Psoas muscle (tissue), 8 donors: ENCODE measurements around the gene DENND1A. TPM values are rescaled to one million over a fixed set of nuclear protein-coding genes. Genes with fewer than 3 reads are reported as not detected.

Experiments
- ATAC-seq, 4 donors: fragments of 200-7000 bp; cut with Tn5 transposase; one replicate each; pipeline ENCODE4 v1.9.1; 2020; ENCODE audit warnings: moderate library complexity in 3 of 4, mild to moderate bottlenecking in 2 of 4
- DNase-seq, 2 donors: peaks; one replicate each; pipeline ENCODE4 v3.0.0-alpha.2; 2020
- H3K27ac ChIP-seq: fragments of 200-600 bp; one replicate; pipeline ENCODE4 v1.8.0; 2022
- H3K27me3 ChIP-seq, 3 donors: fragments of 200-600 bp in 1 of 3; one replicate each; pipeline versions ENCODE4 v1.6.1 to v1.8.0; 2013 to 2022; ENCODE audit warnings: low read length in 2 of 3, mild to moderate bottlenecking in 2 of 3, moderate library complexity in 1 of 3; ENCODE audit not compliant: insufficient read depth in 3 of 3
- H3K36me3 ChIP-seq, 2 donors: fragments of 200-600 bp in 1 of 2; one replicate each; pipeline versions ENCODE4 v1.6.1 to v1.8.0; 2013 to 2022; ENCODE audit warnings: low read depth in 1 of 2, mild to moderate bottlenecking in 1 of 2, moderate library complexity in 1 of 2; ENCODE audit not compliant: insufficient read depth in 1 of 2
- H3K4me1 ChIP-seq: fragments of 200-600 bp; one replicate; pipeline ENCODE4 v1.8.0; 2022
- H3K4me3 ChIP-seq: fragments of 200-600 bp; one replicate; pipeline ENCODE4 v1.8.0; 2022; ENCODE audit warnings: mild to moderate bottlenecking
- H3K9me3 ChIP-seq: fragments of 200-600 bp; one replicate; pipeline ENCODE4 v1.8.0; 2022
- WGBS, 3 donors: extraction: QIAGEN DNeasy Blood & Tissue Kit; methylation state at CpG; one replicate each; pipeline versions ENCODE4 v1.1.6 to v1.1.7; 2013; 5-methylcytosine and 5-hydroxymethylcytosine counted together
- intact Hi-C, 2 donors: fragments of 100-400 bp; cut with DNase I; formaldehyde crosslinking; loops; one replicate each; pipeline versions ENCODE4 v1.11.0 to v1.14.2; 2022
- polyA plus RNA-seq, 3 donors: library from polyadenylated mRNA; stranded (reverse); fragments of 200-250 nt; gene quantifications; one replicate each; pipeline ENCODE4 v1.2.3, GENCODE V29; 2013
- total RNA-seq, 4 donors: library from RNA; stranded (reverse); fragmentation: NEBNext Ultra II Directional in 2 of 4; extraction: Animal tissue kit (Norgen Biotek cat#: 25700) in 2 of 4; gene quantifications; one replicate each; pipeline versions ENCODE4 v1.2.1 to v1.2.4, GENCODE V29; 2021 to 2023
- TF ChIP-seq, protein P1 (sequence below): fragments of 200-600 bp; IDR thresholded peaks from one replicate; pipeline ENCODE4 v1.8.0; 2022; ENCODE audit warnings: antibody characterized with exemption
- donor health status: healthy with polysubstance abuse.
- donor health status: DM: no; HTN: no; CAD: no; lungs with moderate emphysema.
- donor health status: Bipolar disorder and iron deficiency.
- donor health status: healthy.
- donor health status: DM: yes; HTN: yes; CAD: no.
- donor health status: DM: no; HTN: no; CAD: no.
- donor health status: DM: no; HTN: no; CAD: no.
- donor health status: DM: yes; HTN: yes; CAD: no.

Gene DENND1A
- total and polyA plus RNA-seq, 7 donors: 6.1 to 17.3 (median 13.9) TPM

DNA sequence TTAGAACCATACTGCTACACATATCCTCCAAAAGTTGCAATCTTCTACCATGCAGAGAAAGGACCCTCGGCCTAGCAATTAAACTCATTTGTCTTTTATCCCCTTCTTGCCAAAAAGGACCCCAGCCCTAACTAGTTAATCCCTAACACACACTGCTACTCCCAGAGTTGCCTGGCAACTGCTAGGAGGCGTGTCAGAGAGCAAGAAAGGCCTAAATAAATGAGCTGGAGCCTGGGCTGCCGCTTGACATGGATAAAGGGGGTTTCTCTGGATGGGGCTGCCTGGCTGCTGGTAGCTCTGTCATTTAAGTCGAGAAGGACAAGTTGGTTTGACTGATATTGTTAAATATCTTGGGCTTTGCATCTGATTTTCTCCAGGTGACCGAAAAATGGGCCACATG is 379.1 kb downstream of the DENND1A start:
- Histone ChIP-seq H3K4me3 (no peak overlapping the region), H3K36me3 (no peaks in the 10 kb centered on the region), H3K27me3 (no peaks in the 10 kb centered on the region), H3K27ac (no peak overlapping the region), H3K4me1 (no peaks in the 10 kb centered on the region), H3K9me3 (no peaks in the 10 kb centered on the region)
- ATAC-seq (no peak), DNase-seq (no peak)
- 80 to 88% (median 87%) methylated on average over 5 of the region's 5 CpGs for WGBS, 3 donors
- TF ChIP-seq, protein P1, sequence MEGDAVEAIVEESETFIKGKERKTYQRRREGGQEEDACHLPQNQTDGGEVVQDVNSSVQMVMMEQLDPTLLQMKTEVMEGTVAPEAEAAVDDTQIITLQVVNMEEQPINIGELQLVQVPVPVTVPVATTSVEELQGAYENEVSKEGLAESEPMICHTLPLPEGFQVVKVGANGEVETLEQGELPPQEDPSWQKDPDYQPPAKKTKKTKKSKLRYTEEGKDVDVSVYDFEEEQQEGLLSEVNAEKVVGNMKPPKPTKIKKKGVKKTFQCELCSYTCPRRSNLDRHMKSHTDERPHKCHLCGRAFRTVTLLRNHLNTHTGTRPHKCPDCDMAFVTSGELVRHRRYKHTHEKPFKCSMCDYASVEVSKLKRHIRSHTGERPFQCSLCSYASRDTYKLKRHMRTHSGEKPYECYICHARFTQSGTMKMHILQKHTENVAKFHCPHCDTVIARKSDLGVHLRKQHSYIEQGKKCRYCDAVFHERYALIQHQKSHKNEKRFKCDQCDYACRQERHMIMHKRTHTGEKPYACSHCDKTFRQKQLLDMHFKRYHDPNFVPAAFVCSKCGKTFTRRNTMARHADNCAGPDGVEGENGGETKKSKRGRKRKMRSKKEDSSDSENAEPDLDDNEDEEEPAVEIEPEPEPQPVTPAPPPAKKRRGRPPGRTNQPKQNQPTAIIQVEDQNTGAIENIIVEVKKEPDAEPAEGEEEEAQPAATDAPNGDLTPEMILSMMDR: no peak
- intact Hi-C loops: no loop called here

DNA sequence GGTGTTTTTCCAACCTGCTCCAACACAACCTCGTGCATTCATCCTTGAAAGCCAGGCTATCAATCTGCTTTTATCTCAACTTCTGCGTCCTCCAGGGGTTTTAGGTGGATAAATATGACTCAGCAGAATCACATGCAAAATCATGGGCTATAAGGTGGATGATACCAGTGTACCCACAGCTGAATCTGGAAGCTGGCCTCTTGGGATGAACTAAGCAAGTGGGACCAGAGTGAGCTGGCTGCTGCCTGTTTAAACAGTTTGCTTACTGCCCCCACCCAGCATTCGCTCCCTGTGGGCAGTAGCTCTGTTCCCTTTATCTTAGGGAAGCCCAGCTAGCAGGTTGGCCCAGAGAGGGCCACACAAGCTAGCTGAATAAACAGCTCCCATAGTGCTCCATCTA is 379.9 kb downstream of the DENND1A start:
- Histone ChIP-seq H3K36me3 (no peaks in the 10 kb centered on the region), H3K27ac (no peak overlapping the region), H3K27me3 (no peaks in the 10 kb centered on the region), H3K9me3 (no peaks in the 10 kb centered on the region), H3K4me3 (no peak overlapping the region), H3K4me1 (no peaks in the 10 kb centered on the region)
- DNase-seq (no peak), ATAC-seq (no peak)
- TF ChIP-seq, protein P1: no peak
- 92 to 94% (median 93%) methylated on average over 3 of the region's 3 CpGs for WGBS, 3 donors
- intact Hi-C loops: no loop called here

DNA sequence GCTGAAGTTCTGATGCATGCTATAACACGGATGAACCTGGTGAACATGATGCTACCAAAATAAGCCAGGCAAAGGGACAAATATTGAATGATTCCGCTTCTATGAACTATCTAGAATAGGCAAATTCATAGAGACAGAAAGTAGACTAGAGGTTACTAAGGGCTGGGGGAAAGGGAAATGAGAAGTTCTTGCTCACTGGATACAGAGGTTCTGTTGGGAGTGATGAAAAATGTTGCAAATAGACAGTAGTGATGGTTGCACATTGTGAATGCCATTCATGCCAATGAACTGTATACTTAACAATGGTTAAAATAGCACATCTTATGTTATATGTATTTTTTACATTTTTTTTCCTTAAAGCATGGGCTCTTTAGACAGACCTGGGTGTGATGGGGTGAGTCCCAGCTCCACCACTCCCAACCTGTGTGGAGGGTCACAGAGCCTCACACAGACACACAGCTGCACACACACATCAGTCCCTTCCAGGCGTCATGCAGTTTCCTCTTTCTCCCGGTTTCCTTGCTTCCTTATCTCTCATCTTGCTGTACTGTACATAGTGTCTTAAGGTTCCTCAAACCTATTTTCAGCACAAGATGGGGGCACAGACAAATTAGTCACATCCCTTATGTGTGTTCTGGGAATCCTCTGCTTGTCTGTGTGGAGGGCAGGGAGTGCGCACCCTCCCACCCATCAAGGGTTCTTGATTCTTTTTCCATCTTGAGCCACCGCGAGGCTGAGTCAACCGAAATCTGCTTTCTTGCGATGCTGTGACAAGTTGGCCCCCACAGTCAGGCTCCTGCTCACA is 381.0 kb downstream of the DENND1A start:
- DNase-seq (no peak), ATAC-seq (no peak)
- Histone ChIP-seq H3K36me3 (no peaks in the 10 kb centered on the region), H3K9me3 (no peaks in the 10 kb centered on the region), H3K27ac (no peak overlapping the region), H3K27me3 (no peaks in the 10 kb centered on the region), H3K4me1 (no peaks in the 10 kb centered on the region), H3K4me3 (no peak overlapping the region)
- TF ChIP-seq, protein P1: no peak
- 82 to 88% (median 88%) methylated on average over 9 of the region's 9 CpGs for WGBS, 3 donors
- intact Hi-C loops: no loop called here

DNA sequence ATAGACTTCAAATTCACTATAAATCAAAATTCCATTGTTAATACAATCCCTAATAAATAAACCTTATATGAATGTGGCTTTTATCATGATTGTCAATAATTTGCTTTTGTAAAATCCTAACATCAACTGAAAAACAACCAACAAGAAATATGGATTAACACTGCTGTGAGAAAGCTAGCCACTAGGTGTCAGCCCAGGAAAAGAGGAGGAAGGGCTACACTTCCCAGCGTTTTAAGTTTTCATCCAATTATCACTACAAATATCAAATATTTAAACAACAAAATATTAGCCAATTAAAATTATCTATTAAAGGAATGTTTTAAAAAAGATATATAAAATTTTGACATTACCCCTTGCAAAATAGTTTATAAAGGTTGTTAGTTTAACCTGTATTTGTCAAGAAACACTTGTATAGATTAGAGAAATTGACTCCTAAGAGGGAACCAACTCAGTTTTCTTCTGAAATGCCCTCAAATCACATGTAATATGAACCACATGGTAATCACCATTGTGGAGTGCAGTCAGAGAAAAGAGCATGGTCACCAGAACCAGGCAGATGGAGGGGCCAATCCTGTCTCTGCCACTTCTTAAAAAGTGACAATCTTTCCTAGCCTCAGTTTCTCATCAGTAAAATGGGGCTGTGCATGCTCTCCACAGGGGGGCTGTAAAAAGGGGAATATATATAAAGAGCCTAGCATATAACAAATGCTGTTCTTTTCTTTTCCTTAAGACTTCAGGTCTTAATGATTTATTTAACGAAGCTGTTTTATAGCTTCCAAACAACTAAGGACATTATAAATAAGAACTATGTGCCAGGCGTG is 385.7 kb downstream of the DENND1A start:
- Histone ChIP-seq H3K4me1 (no peaks in the 10 kb centered on the region), H3K27ac (no peak overlapping the region), H3K27me3 (no peaks in the 10 kb centered on the region), H3K36me3 (no peaks in the 10 kb centered on the region), H3K4me3 (no peak overlapping the region), H3K9me3 (no peaks in the 10 kb centered on the region)
- intact Hi-C loops: loop anchor here (2.0 to 5.0 kb wide), 3 partner anchors 328 to 498 kb away; no protein-coding TSS in a partner anchor
- peak in 1 of 4 donors; percentile 67 for ATAC-seq
- TF ChIP-seq, protein P1: peak; percentile 84
- no peak for DNase-seq
- 65 to 66% (median 65%) methylated on average over 3 of the region's 3 CpGs for WGBS, 3 donors
